IPS DF 4.7 (cell line): ENCODE measurements around the gene CARF.
"Not testable (repeated sequence)": the region's sequence is repeated elsewhere in the genome, so short reads cannot be mapped to it uniquely, and the experiment has no call there.

Experiments used
- DNase-seq: peaks from one replicate; pipeline ENCODE4 v3.0.0-alpha.2; 2013; ENCODE audit warnings: low spot score; ENCODE audit errors: extremely low read depth

The CARF gene

GRCh38 chr2:202911512-202912341 lies at the start of gene CARF, which contains the start of gene WDR12:
TSS of gene CARF (plus strand) at chr2:202912275. CDS start at chr2:202941903, 29,628 bp downstream.
TSS of gene WDR12 (minus strand) at chr2:202911673. CDS start at chr2:202911476, 197 bp downstream.
- peak; percentile 81 for DNase-seq

GRCh38 chr2:202870431-202871299 lies 41.4 kb upstream of the CARF start:
- DNase-seq: peak; percentile 44

- no peak for DNase-seq
Measured at GRCh38 chr2:202871300-202872141, 40.6 kb upstream of the CARF start, which contains the start of gene ICA1L. TSS of gene ICA1L (minus strand) at chr2:202871766. CDS start at chr2:202829009, 42,757 bp downstream.

GRCh38 chr2:202877699-202878098 lies 34.4 kb upstream of the CARF start:
- no peak for DNase-seq

GRCh38 chr2:202881570-202881969 lies 30.5 kb upstream of the CARF start:
- DNase-seq: no peak

- no peak for DNase-seq
Measured at GRCh38 chr2:202883987-202884675, 27.9 kb upstream of the CARF start.

- no peak for DNase-seq
Measured at GRCh38 chr2:202885190-202885589, 26.9 kb upstream of the CARF start.

- not testable (repeated sequence) for DNase-seq
Measured at GRCh38 chr2:202905507-202905906, 6.6 kb upstream of the CARF start.

GRCh38 chr2:202908186-202908585 lies 3.9 kb upstream of the CARF start:
- DNase-seq: no peak

GRCh38 chr2:202909394-202910192 lies 2.5 kb upstream of the CARF start:
- no peak for DNase-seq

- DNase-seq: not testable (repeated sequence)
Measured at GRCh38 chr2:202910250-202910649, 1.8 kb upstream of the CARF start.

GRCh38 chr2:202910698-202911097 lies 1.4 kb upstream of the CARF start:
- DNase-seq: no peak

GRCh38 chr2:202911203-202911511 lies 918 bp upstream of the CARF start:
- no peak for DNase-seq

GRCh38 chr2:202912342-202913201 lies 497 bp downstream of the CARF start:
- DNase-seq: not testable (repeated sequence)

GRCh38 chr2:202918860-202919259 lies 6.8 kb downstream of the CARF start:
- no peak for DNase-seq

GRCh38 chr2:202932425-202933138 lies 20.5 kb downstream of the CARF start:
- no peak for DNase-seq

GRCh38 chr2:202933139-202933510 lies 21.1 kb downstream of the CARF start:
- no peak for DNase-seq

- no peak for DNase-seq
Measured at GRCh38 chr2:202933958-202934357, 21.9 kb downstream of the CARF start.
